HPDE6-E6E7 (cell line): Measurements from ENCODE around the gene UGGT2.
"Not testable (repeated sequence)": the region's sequence is repeated elsewhere in the genome, so short reads cannot be mapped to it uniquely, and the experiment has no call there.

Experiments
- DNase-seq: peaks from one replicate; pipeline ENCODE4 v3.0.0; 2011; ENCODE audit warnings: missing footprints; ENCODE audit errors: extremely low spot score

The UGGT2 gene

GRCh38 chr13:95882121-95882520, 171.1 kb downstream of the UGGT2 start:
- DNase-seq, result no peak

DNA sequence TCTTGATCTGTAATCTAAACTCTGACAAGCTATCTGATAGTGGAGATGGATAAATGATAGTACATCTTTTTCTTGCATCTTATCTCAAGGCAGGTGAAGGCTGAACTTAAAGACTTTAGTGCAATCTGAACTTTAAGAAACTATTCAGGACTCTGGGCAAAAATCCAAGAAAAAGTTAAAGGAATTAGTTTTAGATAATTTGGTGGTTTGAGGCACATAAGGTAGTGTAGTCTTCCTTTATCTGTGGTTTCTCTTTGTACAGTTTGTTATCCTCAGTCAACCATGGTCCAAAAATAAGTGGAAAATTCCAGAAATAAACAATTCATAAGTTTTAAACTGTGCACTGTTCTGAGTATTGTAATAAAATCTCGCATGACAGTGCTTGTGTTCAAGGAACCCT, 172.9 kb downstream of the UGGT2 start:
- no peak for DNase-seq

DNA sequence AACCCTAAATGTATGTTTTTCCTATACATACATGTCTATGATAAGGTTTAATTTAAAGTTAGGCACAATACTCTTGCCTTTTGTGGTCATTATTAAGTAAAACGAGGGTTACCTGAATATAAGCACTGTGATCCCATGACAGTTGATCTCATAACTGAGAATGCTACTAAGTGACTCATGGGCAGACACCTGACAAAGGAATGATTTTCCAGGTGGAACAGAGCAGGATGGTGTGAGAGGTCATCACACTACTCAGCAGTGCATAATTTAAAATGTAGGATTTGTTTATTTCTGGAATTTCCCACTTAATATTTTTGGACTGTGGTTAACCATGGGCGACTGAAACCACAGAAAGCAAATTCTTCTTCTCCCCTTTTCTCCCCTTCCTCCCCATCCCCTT, 178.9 kb downstream of the UGGT2 start:
- DNase-seq, result no peak

DNA sequence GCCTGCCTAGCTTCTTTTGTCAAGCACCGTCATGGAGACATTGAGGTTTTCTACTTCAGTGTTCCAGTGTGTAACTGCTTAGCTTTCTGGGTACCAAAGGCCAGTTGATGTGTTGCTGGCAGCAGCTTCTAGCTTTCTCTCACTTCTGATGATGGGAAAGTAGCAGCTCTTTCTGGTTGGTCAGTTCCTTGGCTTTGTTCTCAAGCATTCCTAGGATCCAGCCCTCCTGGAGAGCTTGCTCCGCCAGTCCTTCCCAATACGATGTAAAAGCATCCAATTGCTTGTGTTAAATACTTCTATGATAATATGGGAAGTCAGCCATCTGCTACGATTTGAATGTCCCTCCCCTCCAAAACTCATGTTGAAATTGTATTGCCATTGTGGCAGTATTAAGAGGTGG, 182.8 kb downstream of the UGGT2 start:
- DNase-seq, result no peak

DNA sequence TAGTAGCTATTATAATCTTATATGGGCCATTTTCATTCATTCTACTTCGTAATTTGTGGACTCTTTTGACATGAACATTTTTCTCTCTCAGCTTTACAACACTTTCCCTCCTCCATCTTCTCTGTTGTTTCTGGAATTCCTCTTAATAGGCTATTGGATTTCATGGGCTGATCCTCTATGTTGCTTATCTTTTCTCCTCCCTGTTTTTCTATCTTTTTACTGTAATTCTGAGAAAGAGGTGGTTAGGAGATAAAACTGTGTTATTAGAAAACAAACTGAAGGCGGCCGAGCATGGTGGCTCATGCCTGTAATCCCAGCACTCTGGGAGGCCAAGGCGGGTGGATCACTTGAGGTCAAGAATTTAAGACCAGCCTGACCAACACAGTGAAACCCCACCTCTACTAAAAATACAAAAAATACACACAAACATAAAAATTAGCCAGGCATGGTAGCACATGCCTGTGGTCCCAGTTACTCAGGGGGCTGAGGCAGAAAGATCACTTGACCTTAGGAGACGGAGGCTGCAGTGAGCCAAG, 188.1 kb downstream of the UGGT2 start:
- no peak for DNase-seq

- DNase-seq, result no peak
These were observed 190.8 kb downstream of the UGGT2 start for GRCh38 chr13:95862408-95862807.

GRCh38 chr13:95861296-95861695, 191.9 kb downstream of the UGGT2 start:
- DNase-seq, result no peak

DNA sequence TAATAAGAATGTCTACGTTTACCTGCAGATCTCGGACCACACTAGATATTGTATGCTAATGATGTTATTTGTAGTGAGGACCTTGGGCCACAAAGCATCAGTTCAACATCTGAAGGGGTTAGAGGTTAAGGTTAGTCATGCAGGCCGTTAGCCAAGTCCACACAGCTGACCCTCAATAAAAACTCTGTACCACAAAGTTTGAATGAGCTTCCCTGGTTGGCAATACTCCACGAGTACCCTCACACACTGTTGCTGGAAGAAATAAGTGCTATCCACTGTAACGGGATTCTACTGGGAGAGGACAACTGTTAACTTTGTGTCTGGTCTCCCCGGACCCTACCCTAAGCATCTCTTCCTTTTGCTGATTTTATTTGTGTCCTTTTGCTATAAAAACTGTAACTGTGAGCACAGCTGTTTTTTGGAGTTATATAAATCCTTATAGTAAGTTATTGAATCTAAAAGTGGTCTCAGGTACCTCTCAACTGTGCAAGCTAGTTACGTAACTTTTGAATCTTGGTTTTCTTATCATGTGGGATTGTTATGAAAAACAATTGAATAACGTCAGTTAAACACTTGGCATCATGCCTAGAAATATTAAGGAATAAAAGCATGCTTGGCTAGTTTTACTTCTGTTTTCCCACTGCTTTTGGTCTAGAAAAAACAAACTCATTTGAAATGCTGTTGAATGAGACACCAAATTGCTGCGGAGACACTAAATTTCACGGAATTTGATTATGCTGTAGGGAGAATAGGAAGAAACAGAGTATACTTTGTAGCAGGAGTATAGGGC, 194.7 kb downstream of the UGGT2 start:
- DNase-seq, result no peak

DNA sequence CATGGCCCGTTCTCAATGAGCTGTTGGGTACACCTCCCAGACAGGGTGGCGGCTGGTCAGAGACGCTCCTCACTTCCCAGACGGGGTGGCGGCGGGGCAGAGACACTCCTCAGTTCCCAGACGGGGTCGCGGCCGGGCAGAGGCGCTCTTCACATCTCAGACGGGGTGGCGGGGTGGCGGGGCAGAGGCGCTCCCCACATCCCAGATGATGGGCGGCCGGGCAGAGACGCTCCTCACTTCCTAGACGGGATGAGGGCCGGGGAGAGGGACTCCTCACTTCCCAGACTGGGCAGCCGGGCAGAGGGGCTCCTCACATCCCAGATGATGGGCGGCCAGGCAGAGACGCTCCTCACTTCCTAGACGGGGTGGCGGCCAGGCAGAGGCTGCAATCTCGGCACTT, 207.5 kb downstream of the UGGT2 start:
- not testable (repeated sequence) for DNase-seq

DNA sequence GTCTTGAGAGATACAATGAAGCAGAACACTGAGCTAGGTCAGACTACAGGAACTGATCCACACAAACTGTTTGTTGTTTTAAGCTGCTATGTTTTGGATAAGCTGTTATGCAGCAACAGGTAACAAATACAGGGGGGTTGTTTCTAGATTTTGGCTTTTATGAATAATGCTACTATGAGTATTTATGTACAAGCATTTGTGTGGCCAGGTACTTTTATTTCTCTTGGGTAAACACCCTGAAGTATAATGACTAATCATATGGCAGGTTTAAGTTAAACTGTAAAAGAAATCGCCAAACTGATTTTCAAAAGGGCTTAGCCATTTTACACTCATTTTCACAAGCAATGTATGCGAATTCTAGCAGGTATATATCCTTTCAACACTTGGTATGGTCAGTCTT, 210.3 kb downstream of the UGGT2 start:
- no peak for DNase-seq

DNA sequence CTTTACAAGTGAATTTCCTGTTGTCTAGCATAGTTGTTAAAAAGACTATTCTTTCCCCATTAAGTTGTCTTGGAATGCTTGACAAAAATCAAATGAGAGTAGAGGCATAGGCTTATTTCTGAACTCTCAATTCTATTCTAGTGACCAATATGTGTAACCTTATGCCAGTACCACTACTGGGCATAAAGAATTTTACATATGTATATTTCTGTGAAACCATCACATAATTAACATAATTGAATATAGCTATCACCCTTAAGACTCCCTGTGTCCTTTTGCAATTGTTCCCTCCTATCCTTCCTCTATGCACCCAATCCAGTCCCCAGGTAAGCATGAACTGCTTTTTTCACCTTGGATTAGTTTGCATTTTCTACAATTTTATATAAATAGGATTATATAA, 211.3 kb downstream of the UGGT2 start:
- DNase-seq, result no peak

DNA sequence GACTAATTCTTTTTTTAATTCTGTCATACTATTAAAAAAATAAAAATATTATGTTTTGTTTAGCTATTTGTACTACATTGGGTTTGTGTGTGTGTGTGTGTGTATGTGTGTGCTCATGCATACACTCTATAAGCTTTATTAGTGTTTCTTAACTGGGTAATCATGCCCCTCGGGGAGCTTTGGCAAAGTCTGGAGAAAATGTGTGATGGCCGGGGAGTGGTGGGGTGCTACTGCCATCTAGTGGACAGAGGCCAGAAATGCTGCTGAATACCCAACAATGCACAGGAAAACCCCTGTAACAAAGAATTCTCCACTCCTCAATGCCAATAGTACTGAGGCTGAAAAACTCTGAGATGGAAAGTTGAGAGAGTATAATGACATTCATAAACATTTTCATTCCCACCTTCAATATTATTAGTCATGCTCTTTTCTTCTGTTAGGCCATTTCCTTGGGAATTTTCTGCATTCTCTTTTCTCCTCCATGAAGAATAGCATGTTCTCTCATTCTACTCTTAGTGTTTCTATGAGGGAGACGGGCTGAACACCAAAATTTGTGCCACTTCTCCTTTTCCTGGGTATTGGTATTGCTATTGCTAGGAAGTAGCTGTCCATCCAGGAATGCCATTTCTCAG, 219.0 kb downstream of the UGGT2 start:
- peak; percentile 52 for DNase-seq

DNA sequence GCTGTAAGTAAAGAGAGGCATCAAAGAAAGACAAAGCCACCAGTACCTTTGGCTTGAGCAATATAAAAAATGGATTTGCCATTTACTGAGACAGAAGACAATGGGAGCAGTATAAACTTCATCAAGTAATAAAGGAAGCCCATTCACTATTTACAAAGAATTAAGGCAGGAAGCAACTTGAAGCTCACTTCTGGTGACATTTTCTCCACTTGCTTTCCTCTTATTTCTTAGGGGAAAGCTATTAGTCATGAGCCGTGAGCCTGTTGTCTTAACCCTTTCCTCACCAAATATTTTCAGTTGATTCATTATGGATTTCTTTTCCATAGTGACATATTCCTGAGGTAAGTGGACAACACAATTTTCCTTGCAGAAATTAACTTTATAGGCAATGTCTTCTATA, 219.5 kb downstream of the UGGT2 start:
- peak; percentile 3 for DNase-seq

- no peak for DNase-seq
These were observed 220.1 kb downstream of the UGGT2 start for GRCh38 chr13:95833126-95833525.

DNA sequence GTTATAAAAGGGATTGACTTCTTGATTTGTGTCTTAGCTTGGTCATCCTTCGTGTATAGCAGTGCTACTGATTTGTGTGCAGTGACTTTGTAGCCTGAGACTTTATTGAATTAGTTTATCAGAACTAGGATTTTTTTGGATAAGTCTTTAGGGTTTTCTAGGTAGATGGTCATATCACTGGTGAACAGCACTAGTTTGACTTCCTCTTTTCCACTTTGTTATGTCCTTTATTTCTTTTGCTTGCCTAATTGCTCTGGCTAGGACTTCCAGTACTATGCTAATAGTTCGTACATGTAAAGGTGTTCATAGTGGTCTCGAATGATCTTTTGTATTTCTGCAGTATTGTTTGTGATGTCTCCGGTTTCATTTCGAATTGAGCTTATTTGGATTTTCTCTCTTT, 230.9 kb downstream of the UGGT2 start:
- no peak for DNase-seq

GRCh38 chr13:95814495-95814894, 238.7 kb downstream of the UGGT2 start:
- DNase-seq, result no peak

DNA sequence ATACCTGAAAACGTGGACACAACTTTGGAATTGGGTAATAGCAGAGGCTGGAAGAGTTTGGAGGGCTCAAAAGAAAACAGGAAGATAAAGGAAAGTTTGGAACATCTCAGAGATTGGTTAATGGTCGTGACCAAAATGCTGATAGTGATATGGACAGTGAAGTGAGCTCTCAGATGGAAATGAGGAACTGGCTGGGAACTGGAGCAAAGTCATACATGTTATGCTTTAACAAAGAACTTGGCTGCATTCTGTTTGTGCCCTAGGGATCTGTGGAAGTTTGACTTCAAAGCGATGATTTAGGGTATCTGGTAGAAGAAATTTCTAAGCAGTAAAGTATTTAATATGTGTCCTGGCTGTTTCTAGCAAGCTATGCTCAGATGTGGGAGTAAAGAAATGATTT, 240.1 kb downstream of the UGGT2 start:
- no peak for DNase-seq

- no peak for DNase-seq
These were observed 243.8 kb downstream of the UGGT2 start for GRCh38 chr13:95809429-95809828.

GRCh38 chr13:95805921-95806320, 247.3 kb downstream of the UGGT2 start:
- no peak for DNase-seq

GRCh38 chr13:95801825-95802224, 251.4 kb downstream of the UGGT2 start:
- DNase-seq, result no peak

DNA sequence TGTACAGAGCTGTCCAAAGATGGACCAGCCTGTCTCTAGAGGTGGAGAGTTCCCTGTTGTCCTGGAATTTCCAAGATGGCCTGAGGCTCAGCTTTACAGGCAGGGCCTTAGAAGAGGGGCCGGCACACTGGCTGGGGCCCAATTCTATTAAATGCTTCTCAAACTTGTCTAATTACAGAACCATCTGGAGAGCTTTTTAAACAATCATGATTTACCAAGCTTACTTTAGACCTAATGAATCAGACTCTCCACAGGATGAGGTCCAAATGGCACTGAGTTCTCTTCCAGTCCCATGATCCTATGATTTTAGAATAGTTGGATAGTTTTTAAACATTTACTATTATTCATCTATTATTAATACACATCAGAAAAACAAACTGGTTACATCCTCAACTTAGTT, 252.8 kb downstream of the UGGT2 start:
- DNase-seq, result no peak

DNA sequence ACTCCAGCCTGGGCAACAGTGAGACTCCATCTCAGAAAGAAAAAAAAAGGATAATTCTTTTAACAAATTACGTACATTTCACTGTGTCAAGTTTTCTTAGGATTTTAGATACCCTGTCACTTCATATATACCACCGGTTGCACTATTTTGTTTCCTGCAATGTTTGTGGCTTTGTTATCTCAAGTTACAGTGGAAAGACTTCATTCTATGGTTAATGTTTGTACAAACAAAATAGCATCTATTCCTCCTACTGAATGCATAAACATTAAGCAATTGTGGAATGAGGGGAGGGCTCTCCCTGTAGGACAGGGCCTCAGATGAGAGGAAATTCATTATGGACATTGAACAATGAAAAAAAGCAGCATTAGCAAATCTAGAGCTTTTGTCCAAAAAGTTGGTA, 256.2 kb downstream of the UGGT2 start:
- no peak for DNase-seq

- no peak for DNase-seq
These were observed 259.4 kb downstream of the UGGT2 start for GRCh38 chr13:95793781-95794180.
